Measurements from ENCODE around the gene SNRNP200. TPM values are rescaled to one million over a fixed set of nuclear protein-coding genes. Genes with fewer than 3 reads are reported as not detected.

SNRNP200 gene
- total and polyA plus RNA-seq, 8 donors = 82.7 to 209 (median 195) TPM

DNA sequence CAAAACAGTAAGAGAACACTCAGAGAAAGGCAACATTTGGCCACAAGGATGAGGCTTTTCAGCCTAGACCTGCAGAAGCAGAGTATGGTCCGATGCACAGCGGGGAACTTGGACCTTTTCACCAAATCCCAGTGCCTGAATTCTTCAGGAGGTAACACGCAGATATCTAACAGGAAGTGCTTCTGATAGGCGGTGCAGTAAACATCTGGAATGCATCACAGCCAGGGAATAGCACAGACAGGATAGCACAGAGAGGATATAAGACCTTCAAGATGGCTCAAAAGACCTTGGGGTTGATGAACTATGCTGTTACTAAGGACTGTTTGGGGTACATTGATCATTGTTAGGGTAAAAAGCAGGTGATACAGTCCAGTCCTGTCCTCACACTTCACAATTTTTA is 41.3 kb downstream of the SNRNP200 start:
- H3K4me3 ChIP-seq = peak overlapping the region in 1 of 2 donors; percentile 91
- no peak for ATAC-seq
- TF ChIP-seq CTCF (IDR thresholded peaks at IDR 0.05) = no peak
- no peak for DNase-seq
- peak overlapping the region in 1 of 2 donors; percentile 93 for H3K27ac ChIP-seq
- peaks cover 0 to 48% of the 10 kb centered on the region in 2 donors for H3K36me3 ChIP-seq
- H3K4me1 ChIP-seq = peaks cover 40 to 75% of the 10 kb centered on the region in 2 donors
- no peaks in the 10 kb centered on the region for H3K27me3 ChIP-seq
- intact Hi-C loops (cut with DNase I) = no loop called here
- no peaks in the 10 kb centered on the region for H3K9me3 ChIP-seq

DNA sequence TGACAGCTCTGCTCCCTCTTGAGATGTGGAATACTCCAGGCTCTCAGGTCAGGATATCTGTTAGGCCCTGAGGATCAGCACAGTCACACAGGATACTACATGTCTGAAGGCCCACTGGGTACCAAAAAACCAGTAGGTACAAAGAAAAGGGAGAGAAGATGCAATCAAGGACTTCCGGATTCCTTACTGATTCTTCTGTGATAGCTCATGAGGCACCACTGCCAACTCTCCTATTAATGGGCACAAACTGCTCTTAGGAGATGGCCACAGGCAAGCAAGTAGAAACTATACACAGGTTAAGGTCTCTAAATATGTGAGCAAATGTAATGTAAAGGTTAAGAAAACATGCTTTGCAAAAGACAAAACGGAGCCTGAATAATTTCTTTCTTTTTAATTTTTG is 43.0 kb downstream of the SNRNP200 start:
- peaks cover 39 to 87% of the 10 kb centered on the region in 2 donors for H3K4me1 ChIP-seq
- peak overlapping the region in 1 of 2 donors; percentile 34 for H3K27ac ChIP-seq
- no peak overlapping the region for H3K4me3 ChIP-seq
- no peaks in the 10 kb centered on the region for H3K27me3 ChIP-seq
- no peak for DNase-seq
- no peaks in the 10 kb centered on the region for H3K9me3 ChIP-seq
- no peak for TF ChIP-seq CTCF (IDR thresholded peaks at IDR 0.05)
- no peak for ATAC-seq
- intact Hi-C loops (cut with DNase I) = no loop called here
- H3K36me3 ChIP-seq = peaks cover 0 to 39% of the 10 kb centered on the region in 2 donors

- Histone ChIP-seq H3K27ac (peak overlapping the region; percentile 81 to 95), H3K27me3 (no peaks in the 10 kb centered on the region), H3K4me3 (no peak overlapping the region), H3K4me1 (peaks cover 33 to 87% of the 10 kb centered on the region in 2 donors), H3K9me3 (no peaks in the 10 kb centered on the region), H3K36me3 (peaks cover 0 to 39% of the 10 kb centered on the region in 2 donors)
- DNase-seq = no peak
- intact Hi-C loops (cut with DNase I) = no loop called here
- ATAC-seq = no peak
- TF ChIP-seq CTCF (IDR thresholded peaks at IDR 0.05) = no peak
These were observed 43.9 kb downstream of the SNRNP200 start for GRCh38 chr2:96261328-96262003.

GRCh38 chr2:96260387-96261260 is 44.7 kb downstream of the SNRNP200 start:
- H3K36me3 ChIP-seq = peaks cover 0 to 46% of the 10 kb centered on the region in 2 donors
- no peak overlapping the region for H3K4me3 ChIP-seq
- no peaks in the 10 kb centered on the region for H3K9me3 ChIP-seq
- no peaks in the 10 kb centered on the region for H3K27me3 ChIP-seq
- DNase-seq (peak in 2 of 4 donors; percentile 62 to 82), ATAC-seq (peak; percentile 79)
- H3K27ac ChIP-seq = peak overlapping the region; percentile 81 to 95
- H3K4me1 ChIP-seq = peaks cover 33 to 95% of the 10 kb centered on the region in 2 donors
- intact Hi-C loops (cut with DNase I) = no loop called here
- peak; percentile 17 to 36 for TF ChIP-seq CTCF (IDR thresholded peaks at IDR 0.05)

DNA sequence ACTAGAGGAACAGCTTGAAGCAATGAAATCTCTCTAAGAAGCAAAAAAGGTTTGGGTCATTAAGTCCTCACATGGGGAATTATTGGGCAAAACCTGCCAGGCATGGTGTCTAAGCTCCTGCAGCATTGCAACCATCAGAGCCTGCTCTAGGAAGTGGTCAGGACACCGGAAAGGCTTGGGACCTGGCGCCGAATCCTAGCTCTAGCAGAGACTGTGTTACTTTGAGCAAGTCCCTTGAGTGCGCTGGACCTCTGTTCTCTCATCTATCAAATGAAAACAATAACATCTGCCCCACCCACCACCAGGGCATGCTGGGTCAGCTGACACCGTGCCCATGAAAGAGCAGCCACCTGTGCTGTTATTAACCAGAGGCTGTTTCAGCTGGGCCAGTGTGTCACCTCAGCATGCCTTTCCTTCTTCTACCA is 45.8 kb downstream of the SNRNP200 start:
- Histone ChIP-seq H3K9me3 (no peaks in the 10 kb centered on the region), H3K4me1 (peaks cover 28 to 100% of the 10 kb centered on the region in 2 donors), H3K27ac (peak overlapping the region; percentile 81 to 95), H3K36me3 (peaks cover 0 to 57% of the 10 kb centered on the region in 2 donors), H3K27me3 (no peaks in the 10 kb centered on the region), H3K4me3 (no peak overlapping the region)
- no peak for TF ChIP-seq CTCF (IDR thresholded peaks at IDR 0.05)
- DNase-seq = no peak
- no peak for ATAC-seq
- intact Hi-C loops (cut with DNase I) = no loop called here

All from left lung (tissue), 10 donors.